GM12873 (cell line): ENCODE data around the gene SPATA12.

Source experiments
- CTCF ChIP-seq: IDR thresholded peaks from 2 replicates; pipeline ENCODE4 v1.5.1; 2012; ENCODE audit warnings: low read depth, mild to moderate bottlenecking, moderate library complexity, low read length, control low read depth; ENCODE audit not compliant: insufficient read depth; ENCODE audit errors: missing control alignments

The SPATA12 gene

GRCh38 chr3:57052662-57053061, 7.8 kb upstream of the SPATA12 start:
- no peak for TF ChIP-seq CTCF

- no peak for TF ChIP-seq CTCF
Observed at GRCh38 chr3:57053122-57053521, 7.3 kb upstream of the SPATA12 start.

GRCh38 chr3:57057351-57057750, 3.1 kb upstream of the SPATA12 start:
- no peak for TF ChIP-seq CTCF

GRCh38 chr3:57059411-57059810, 1.1 kb upstream of the SPATA12 start:
- no peak for TF ChIP-seq CTCF

- no peak for TF ChIP-seq CTCF
Observed at GRCh38 chr3:57061556-57061955, 1.1 kb downstream of the SPATA12 start.

GRCh38 chr3:57062101-57062631, 1.7 kb downstream of the SPATA12 start:
- no peak for TF ChIP-seq CTCF

- no peak for TF ChIP-seq CTCF
Observed at GRCh38 chr3:57063032-57063431, 2.6 kb downstream of the SPATA12 start.

- no peak for TF ChIP-seq CTCF
Observed at GRCh38 chr3:57064001-57064400, 3.5 kb downstream of the SPATA12 start.
